Measurements from ENCODE around the gene AFMID. TPM values are rescaled to one million over a fixed set of nuclear protein-coding genes. Genes with fewer than 3 reads are reported as not detected.

The AFMID gene
- total and polyA plus RNA-seq, 2 of the 8 experiments (the other 6 are each of a cell fraction or from before 2014, with no cell fraction given), result 49.0 to 53.0 TPM

GRCh38 chr17:78159575-78160158, 27.5 kb upstream of the AFMID start:
- Histone ChIP-seq H3K9ac (replicated peaks in 1 of 4; ENCODE audit: extremely low read depth in 1 of 4, low read depth in 3 of 4, low read length in 3 of 4) (no peak overlapping the region), H3K36me3 (ENCODE audit: control insufficient read depth in 2 of 4, insufficient read depth in 4 of 4, low read length in 3 of 4) (no peaks in the 10 kb centered on the region), H2BK5ac (ENCODE audit: low read depth, low read length) (no peak overlapping the region), H3K4me2 (ENCODE audit: insufficient read depth in 1 of 2, low read depth in 2 of 2, low read length in 2 of 2) (no peak overlapping the region), H3K4ac (replicated peaks; ENCODE audit: insufficient read length, low read depth, low read length) (no peak overlapping the region), H3K4me3 (ENCODE audit: extremely low read depth in 1 of 4, insufficient read depth in 2 of 4, low read depth in 3 of 4, low read length in 4 of 4) (no peak overlapping the region), H2AFZ (ENCODE audit: low read length) (no peak overlapping the region), H3K23ac (ENCODE audit: insufficient read length) (no peak overlapping the region), H3K4me1 (replicated peaks in 1 of 4; ENCODE audit: control insufficient read depth in 3 of 4, insufficient read depth in 4 of 4, low read length in 3 of 4) (no peaks in the 10 kb centered on the region), H3K23me2 (ENCODE audit: low read depth, low read length) (no peaks in the 10 kb centered on the region), H2BK15ac (ENCODE audit: low read length) (no peak overlapping the region), H2BK12ac (ENCODE audit: low read depth, low read length) (no peak overlapping the region), H3K14ac (ENCODE audit: insufficient read length) (no peak overlapping the region), H4K8ac (ENCODE audit: extremely low read depth, insufficient read depth, low read length) (no peak overlapping the region), H4K91ac (replicated peaks; ENCODE audit: insufficient read length, low read length) (no peak overlapping the region), H3K79me1 (ENCODE audit: low read depth, low read length) (no peaks in the 10 kb centered on the region), H3K79me2 (ENCODE audit: control insufficient read depth in 1 of 2, insufficient read depth in 2 of 2, low read length in 2 of 2) (no peaks in the 10 kb centered on the region), H3K27ac (ENCODE audit: low read depth, low read length) (no peak overlapping the region), H4K20me1 (replicated peaks in 1 of 2; ENCODE audit: control insufficient read depth in 1 of 2, insufficient read depth in 2 of 2, low read length in 2 of 2) (no peaks in the 10 kb centered on the region), H2BK120ac (replicated peaks; ENCODE audit: low read depth, low read length) (no peak overlapping the region), H3K18ac (ENCODE audit: extremely low read depth, low read length) (no peak overlapping the region), H2AK5ac (ENCODE audit: low read depth, low read length) (no peak overlapping the region), H3K27me3 (replicated peaks in 1 of 4; ENCODE audit: control insufficient read depth in 3 of 4, extremely low read depth in 1 of 4, insufficient read depth in 3 of 4, low read length in 3 of 4) (no peaks in the 10 kb centered on the region), H4K5ac (ENCODE audit: insufficient read length, low read depth, low read length) (no peak overlapping the region), H3K56ac (replicated peaks; ENCODE audit: insufficient read length, low read depth, low read length) (no peak overlapping the region), H3K9me3 (ENCODE audit: insufficient read depth in 2 of 2, low read depth in 1 of 2, low read length in 1 of 2) (no peaks in the 10 kb centered on the region), H2BK20ac (ENCODE audit: low read length) (no peak overlapping the region)
- WGBS, 2 experiments (ENCODE audit: extremely low coverage in 1 of 2, insufficient coverage in 1 of 2, insufficient read length in 1 of 2, insufficient replicate concordance in 2 of 2, low coverage in 1 of 2, low lambda C conversion rate in 2 of 2, missing lambda C conversion rate in 1 of 2), result 95% methylated on average over 10 of the region's 10 CpGs; no CpG with 5 or more reads in 1 of the 2 experiments
- CTCF ChIA-PET (ENCODE audit: partially characterized antibody), result no interaction called here
- POLR2A ChIA-PET (ENCODE audit: partially characterized antibody), result interaction anchor here (0.6 kb wide), 1 partner anchor 14 kb away, joined by 4 read pairs; no protein-coding TSS in a partner anchor
- no peak for FAIRE-seq
- DNase-seq (ENCODE audit: low read depth in 1 of 2, low spot score in 2 of 2), result no peak
- TF ChIP-seq FOSL1 (IDR thresholded peaks at IDR 0.05; ENCODE audit: insufficient read depth, low read depth, low read length) (no peak), HDAC6 (IDR thresholded peaks at IDR 0.05; ENCODE audit: low read depth, low read length) (no peak), RBBP5 (IDR thresholded peaks at IDR 0.05; ENCODE audit: borderline replicate concordance, low read depth, low read length) (no peak), RNF2 (IDR thresholded peaks at IDR 0.05; ENCODE audit: borderline replicate concordance, low read depth, low read length, missing control alignments, poor library complexity, severe bottlenecking) (no peak), USF2 (IDR thresholded peaks at IDR 0.05; ENCODE audit: low read length) (no peak), NRF1 (IDR thresholded peaks at IDR 0.05; ENCODE audit: low read depth, low read length) (no peak), ZNF274 (IDR thresholded peaks at IDR 0.05; ENCODE audit: borderline replicate concordance, extremely low read depth, low read length) (no peak), BRCA1 (IDR thresholded peaks at IDR 0.05; ENCODE audit: low read depth, low read length) (no peak), ATF3 (IDR thresholded peaks at IDR 0.05; ENCODE audit: insufficient read depth, low read depth, low read length) (no peak), HDAC2 (IDR thresholded peaks at IDR 0.05; ENCODE audit: borderline replicate concordance in 1 of 2, low read depth in 2 of 2, low read length in 2 of 2) (no peak), EZH2 (IDR thresholded peaks at IDR 0.05; ENCODE audit: low read depth, low read length, severe bottlenecking) (no peak)

Measured in H1 (cell line).